Measurements from ENCODE around the gene PRKD3. TPM values are rescaled to one million over a fixed set of nuclear protein-coding genes. Genes with fewer than 3 reads are reported as not detected.
A peak's percentile ranks its signal among the peaks of the same experiment; 100 is the strongest.

Gene PRKD3
- total and polyA plus RNA-seq, 2 of the 13 experiments (the other 11 are each of a cell fraction or from before 2014, with no cell fraction given) = 11.6 to 38.4 TPM

GRCh38 chr2:37324536-37324785 is 172 bp downstream of the PRKD3 start (continued):
- no peak for TF ChIP-seq ZBTB4 (CRISPR knock-in tag; IDR thresholded peaks at IDR 0.05; ENCODE audit: borderline replicate concordance)
- TF ChIP-seq FOXO1 (CRISPR knock-in tag; IDR thresholded peaks at IDR 0.05) = 0 out of 2 replicates have a peak, but pooled peaks have one; percentile 51
- TF ChIP-seq SKI (IDR thresholded peaks at IDR 0.05; ENCODE audit: partially characterized antibody) = peak; percentile 26
- TF ChIP-seq NR0B2 (CRISPR knock-in tag; IDR thresholded peaks at IDR 0.05) = peak; percentile 18; the same call in 1 of the 2 replicates
- no peak for TF ChIP-seq ZNF318 (CRISPR knock-in tag; IDR thresholded peaks at IDR 0.05)
- TF ChIP-seq SRSF1 (optimal IDR thresholded peaks at IDR 0.05; ENCODE audit: low read depth, low read length) = no peak
- no peak for TF ChIP-seq GLI4 (CRISPR knock-in tag; IDR thresholded peaks at IDR 0.05; ENCODE audit: borderline replicate concordance)
- no peak; the same call in 1 of the 2 replicates for TF ChIP-seq AHDC1 (CRISPR knock-in tag; IDR thresholded peaks at IDR 0.05; ENCODE audit: borderline replicate concordance)
- TF ChIP-seq CREB3 (CRISPR knock-in tag; IDR thresholded peaks at IDR 0.05) = 0 out of 2 replicates have a peak, but pooled peaks have one; percentile 18
